Keratinocyte (primary cell): ENCODE measurements around the gene DEFB131A.
"Not testable (repeated sequence)": the region's sequence is repeated elsewhere in the genome, so short reads cannot be mapped to it uniquely, and the experiment has no call there.

ENCODE experiments used
- EZH2 ChIP-seq: IDR thresholded peaks from one replicate; pipeline ENCODE4 v1.6.1; 2012; ENCODE audit warnings: inconsistent platforms, mild to moderate bottlenecking, low read length, moderate library complexity
- TF ChIP-seq, protein P1 (sequence below), 3 experiments: IDR thresholded peaks in 1 of 3; conservative IDR thresholded peaks in 1 of 3; optimal IDR thresholded peaks in 1 of 3; 2 replicates in 2 of 3; 3 replicates in 1 of 3; pipeline versions ENCODE3 to v1.5.1; 2011; ENCODE audit warnings: low read length in 3 of 3, mild to moderate bottlenecking in 3 of 3, moderate library complexity in 2 of 3, control low read depth in 1 of 3, inconsistent platforms in 1 of 3; ENCODE audit not compliant: insufficient read depth in 2 of 3; ENCODE audit errors: extremely low read depth in 1 of 3

DNA sequence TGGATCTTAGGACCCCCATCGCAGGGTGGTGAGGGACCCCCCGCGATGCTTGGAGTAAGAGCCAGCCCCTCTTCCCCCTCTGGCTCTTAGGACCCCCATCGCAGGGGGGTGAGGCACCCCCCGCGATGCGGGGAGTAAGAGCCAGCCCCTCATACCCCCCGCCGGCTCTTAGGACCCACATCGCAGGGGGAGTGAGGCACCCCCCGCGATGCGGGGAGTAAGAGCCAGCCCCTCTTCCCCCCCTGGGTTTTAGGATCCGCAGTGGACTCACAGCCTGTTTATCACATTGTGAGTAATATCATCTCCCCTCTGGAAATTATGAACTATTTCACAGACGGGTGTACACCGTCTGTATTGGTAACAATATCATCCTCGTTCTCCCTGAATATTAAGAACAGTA is 46.8 kb downstream of the DEFB131A start:
- TF ChIP-seq, protein P1, sequence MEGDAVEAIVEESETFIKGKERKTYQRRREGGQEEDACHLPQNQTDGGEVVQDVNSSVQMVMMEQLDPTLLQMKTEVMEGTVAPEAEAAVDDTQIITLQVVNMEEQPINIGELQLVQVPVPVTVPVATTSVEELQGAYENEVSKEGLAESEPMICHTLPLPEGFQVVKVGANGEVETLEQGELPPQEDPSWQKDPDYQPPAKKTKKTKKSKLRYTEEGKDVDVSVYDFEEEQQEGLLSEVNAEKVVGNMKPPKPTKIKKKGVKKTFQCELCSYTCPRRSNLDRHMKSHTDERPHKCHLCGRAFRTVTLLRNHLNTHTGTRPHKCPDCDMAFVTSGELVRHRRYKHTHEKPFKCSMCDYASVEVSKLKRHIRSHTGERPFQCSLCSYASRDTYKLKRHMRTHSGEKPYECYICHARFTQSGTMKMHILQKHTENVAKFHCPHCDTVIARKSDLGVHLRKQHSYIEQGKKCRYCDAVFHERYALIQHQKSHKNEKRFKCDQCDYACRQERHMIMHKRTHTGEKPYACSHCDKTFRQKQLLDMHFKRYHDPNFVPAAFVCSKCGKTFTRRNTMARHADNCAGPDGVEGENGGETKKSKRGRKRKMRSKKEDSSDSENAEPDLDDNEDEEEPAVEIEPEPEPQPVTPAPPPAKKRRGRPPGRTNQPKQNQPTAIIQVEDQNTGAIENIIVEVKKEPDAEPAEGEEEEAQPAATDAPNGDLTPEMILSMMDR (optimal IDR thresholded peaks at IDR 0.05 in 1 of 3, IDR thresholded peaks at IDR 0.05 in 1 of 3, conservative IDR thresholded peaks at IDR 0.05 in 1 of 3; ENCODE audit: extremely low read depth in 1 of 3, insufficient read depth in 2 of 3, low read length in 3 of 3): not testable (repeated sequence)
- not testable (repeated sequence) for TF ChIP-seq EZH2
